Gastrocnemius medialis (tissue), 4 donors: Measurements from ENCODE around the gene TBXA2R. TPM values are rescaled to one million over a fixed set of nuclear protein-coding genes. Genes with fewer than 3 reads are reported as not detected.

Experiments
- ATAC-seq, 2 donors: fragments of 150-250 bp; one replicate each; pipeline ENCODE4 v1.9.1; 2016
- DNase-seq, 2 donors: peaks; one replicate each; pipeline ENCODE4 v3.0.0-alpha.2; 2019
- H3K27ac ChIP-seq, 4 donors: fragments of 200-600 bp; sonication (generic); 1 replicate in 1 of 4; 2 replicates in 3 of 4; pipeline ENCODE4 v1.5.1; 2016 to 2018; ENCODE audit warnings: mild to moderate bottlenecking in 2 of 4, moderate library complexity in 1 of 4
- H3K27me3 ChIP-seq, 3 donors: fragments of 200-600 bp; sonication (generic) in 2 of 3; 1 replicate in 1 of 3; 2 replicates in 2 of 3; pipeline versions ENCODE4 v1.5.1 to v1.6.0; 2016 to 2019; ENCODE audit warnings: mild to moderate bottlenecking in 1 of 3, moderate library complexity in 1 of 3
- H3K36me3 ChIP-seq, 2 donors: fragments of 200-600 bp; sonication (generic) in 1 of 2; one replicate each; pipeline ENCODE4 v1.5.1; 2017 to 2018
- H3K4me1 ChIP-seq, 2 donors: fragments of 200-600 bp; sonication (generic) in 1 of 2; one replicate each; pipeline ENCODE4 v1.5.1; 2016 to 2017; ENCODE audit warnings: mild to moderate bottlenecking in 2 of 2
- H3K4me3 ChIP-seq, 4 donors: fragments of 200-600 bp; sonication (generic) in 3 of 4; 1 replicate in 1 of 4; 2 replicates in 3 of 4; pipeline ENCODE4 v1.5.1; 2016 to 2019; ENCODE audit warnings: mild to moderate bottlenecking in 2 of 4
- H3K9me3 ChIP-seq, 3 donors: fragments of 200-600 bp; sonication (generic) in 2 of 3; 1 replicate in 1 of 3; 2 replicates in 2 of 3; pipeline ENCODE4 v1.5.1; 2016 to 2019
- CTCF ChIP-seq, 5 experiments: fragments of 450-650 bp in 3 of 5; fragments of 200-600 bp in 2 of 5; sonication (generic) in 2 of 5; IDR thresholded peaks in 4 of 5; conservative IDR thresholded peaks in 1 of 5; 1 replicate in 4 of 5; 2 replicates in 1 of 5; pipeline ENCODE4 v1.5.1; 2016 to 2019; ENCODE audit warnings: antibody characterized with exemption in 5 of 5, mild to moderate bottlenecking in 3 of 5, moderate library complexity in 3 of 5
- POLR2A ChIP-seq, 2 donors: fragments of 450-650 bp; IDR thresholded peaks; one replicate each; pipeline ENCODE4 v1.6.1; 2017; ENCODE audit warnings: antibody characterized with exemption in 2 of 2, mild to moderate bottlenecking in 2 of 2, moderate library complexity in 2 of 2
- in situ Hi-C, 4 donors: fragments of 200-750 bp; cut with MboI; loops; one replicate each; pipeline versions ENCODE4 v1.15.0 to v1.8.0; 2017; ENCODE audit warnings: low sequenced_read_pairs in 4 of 4
- intact Hi-C: fragments of 100-400 bp; cut with DNase I; formaldehyde crosslinking; loops from one replicate; pipeline ENCODE4 v1.15.1; 2023; ENCODE audit warnings: low total_unique reads
- total RNA-seq, 4 donors: library from RNA; depleted of rRNA; stranded (reverse); fragments of >200 nt; gene quantifications; one replicate each; pipeline versions ENCODE4 v1.1.0 to v1.2.3, GENCODE V29; 2016

The TBXA2R gene
- total RNA-seq, 4 donors from 2014 or later = 0.36 to 1.2 (median 0.51) TPM; not detected in 1

- H3K36me3 ChIP-seq = no peaks in the 10 kb centered on the region
- peak overlapping the region in 1 of 4 donors; percentile 22 for H3K27ac ChIP-seq
- peaks cover 6 to 11% of the 10 kb centered on the region in 2 donors for H3K4me1 ChIP-seq
- no peak for TF ChIP-seq POLR2A (IDR thresholded peaks at IDR 0.05)
- TF ChIP-seq CTCF (IDR thresholded peaks at IDR 0.05 in 4 of 5, conservative IDR thresholded peaks at IDR 0.05 in 1 of 5) = no peak
- DNase-seq (no peak), ATAC-seq (peak; percentile 37 to 74)
- H3K9me3 ChIP-seq = no peaks in the 10 kb centered on the region
- peaks cover 3 to 6% (median 4%) of the 10 kb centered on the region in 3 donors for H3K27me3 ChIP-seq
- H3K4me3 ChIP-seq = no peak overlapping the region
- intact Hi-C loops (loop anchor here (5.0 kb wide), 1 partner anchor 33 kb away; no protein-coding TSS in a partner anchor), in situ Hi-C loops (no loop called here)
Measured at GRCh38 chr19:3580156-3580934, 26.3 kb downstream of the TBXA2R start.

GRCh38 chr19:3578390-3578789, 28.3 kb downstream of the TBXA2R start:
- no peak for ATAC-seq
- no peaks in the 10 kb centered on the region for H3K36me3 ChIP-seq
- intact Hi-C loops = no loop called here
- in situ Hi-C loops = no loop called here
- H3K9me3 ChIP-seq = no peaks in the 10 kb centered on the region
- no peak overlapping the region for H3K4me3 ChIP-seq
- H3K27ac ChIP-seq = no peak overlapping the region
- H3K4me1 ChIP-seq = peaks cover 11 to 15% of the 10 kb centered on the region in 2 donors
- no peak for DNase-seq
- no peaks in the 10 kb centered on the region for H3K27me3 ChIP-seq
- TF ChIP-seq POLR2A (IDR thresholded peaks at IDR 0.05) (no peak), CTCF (IDR thresholded peaks at IDR 0.05 in 4 of 5, conservative IDR thresholded peaks at IDR 0.05 in 1 of 5) (no peak)

GRCh38 chr19:3577723-3578344, 28.8 kb downstream of the TBXA2R start:
- no peak for TF ChIP-seq POLR2A (IDR thresholded peaks at IDR 0.05)
- TF ChIP-seq CTCF (IDR thresholded peaks at IDR 0.05 in 4 of 5, conservative IDR thresholded peaks at IDR 0.05 in 1 of 5) = no peak
- H3K9me3 ChIP-seq = no peaks in the 10 kb centered on the region
- H3K36me3 ChIP-seq = no peaks in the 10 kb centered on the region
- intact Hi-C loops = no loop called here
- in situ Hi-C loops = no loop called here
- ATAC-seq = no peak
- H3K4me1 ChIP-seq = peaks cover 12 to 19% of the 10 kb centered on the region in 2 donors
- no peak overlapping the region for H3K4me3 ChIP-seq
- no peak for DNase-seq
- no peaks in the 10 kb centered on the region for H3K27me3 ChIP-seq
- H3K27ac ChIP-seq = no peak overlapping the region

- in situ Hi-C loops (no loop called here), intact Hi-C loops (no loop called here)
- no peak for ATAC-seq
- Histone ChIP-seq H3K4me3 (peak overlapping the region in 3 of 4 donors; percentile 9 to 43 (median 18)), H3K36me3 (no peaks in the 10 kb centered on the region), H3K27me3 (no peaks in the 10 kb centered on the region), H3K27ac (peak overlapping the region in 1 of 4 donors; percentile 45), H3K9me3 (no peaks in the 10 kb centered on the region), H3K4me1 (peaks cover 16 to 23% of the 10 kb centered on the region in 2 donors)
- TF ChIP-seq POLR2A (IDR thresholded peaks at IDR 0.05) (no peak), CTCF (IDR thresholded peaks at IDR 0.05 in 4 of 5, conservative IDR thresholded peaks at IDR 0.05 in 1 of 5) (no peak)
- DNase-seq = no peak
Measured at GRCh38 chr19:3576696-3577443, 29.8 kb downstream of the TBXA2R start.
